Colon (tissue), 2 donors: Measurements from ENCODE around the gene ADCY4.
"Not testable (repeated sequence)": the region's sequence is repeated elsewhere in the genome, so short reads cannot be mapped to it uniquely, and the experiment has no call there.

Source experiments
- FAIRE-seq: peaks from 2 replicates; lab custom pipeline; 2012; peaks lifted over from hg19 to GRCh38; lab: Jason Lieb, UNC
- donor health status: control.
- donor health status: control.

Gene ADCY4

DNA sequence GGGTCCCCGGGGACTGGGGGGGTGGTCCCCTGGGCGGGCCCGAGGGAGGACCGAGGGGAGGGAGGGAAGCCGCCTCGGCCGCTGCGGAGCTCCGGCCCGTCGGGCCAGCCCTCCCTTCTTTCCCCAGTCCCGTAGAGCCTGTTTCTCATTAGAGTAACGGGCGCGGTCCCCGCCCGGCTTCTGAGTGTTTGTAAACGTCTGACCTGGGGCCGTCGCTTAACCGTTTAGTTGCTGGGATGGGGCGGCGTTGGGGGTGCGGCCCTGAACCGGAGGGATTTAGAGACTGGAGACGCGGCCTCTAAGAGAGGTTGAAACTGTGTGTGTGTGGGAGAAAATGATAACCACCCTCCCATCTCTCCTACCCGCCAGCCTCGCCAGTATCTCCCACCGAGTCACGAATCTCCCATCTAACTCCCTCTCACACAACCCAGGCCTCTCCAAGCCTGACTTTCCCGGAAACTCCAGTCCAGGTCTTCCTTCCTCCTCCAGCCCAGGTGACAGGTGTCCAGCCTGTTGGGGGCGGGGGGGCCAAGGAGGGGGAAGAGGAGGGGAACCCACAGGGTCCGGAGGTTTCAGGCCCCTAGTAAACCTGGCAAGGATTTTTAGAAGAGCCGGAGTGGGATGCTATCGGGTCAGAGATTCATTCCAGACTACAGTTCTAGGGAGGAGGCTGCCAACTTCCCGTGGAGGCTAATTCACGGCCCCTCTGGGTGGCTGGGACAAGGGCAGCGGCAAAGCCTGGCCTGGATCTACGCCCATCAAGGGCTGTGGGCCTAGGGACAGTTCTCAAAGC, 32.0 kb upstream of the ADCY4 start:
- no peak for FAIRE-seq

DNA sequence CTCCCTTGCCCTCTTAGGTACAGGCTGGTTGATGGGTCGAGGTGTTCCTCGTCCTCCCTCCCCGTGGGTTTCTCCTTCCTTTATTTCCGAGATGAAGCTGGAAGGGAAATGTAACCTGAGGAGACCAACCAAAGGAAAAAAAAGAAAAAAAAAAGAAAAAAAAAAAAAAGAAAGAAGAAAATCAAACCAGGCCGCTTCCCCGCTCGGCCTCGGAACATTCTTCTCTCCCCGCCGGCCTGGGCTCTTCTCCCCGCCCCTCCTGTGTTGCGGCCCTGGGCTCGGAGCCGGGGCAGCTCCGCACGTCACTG, 31.5 kb upstream of the ADCY4 start:
- FAIRE-seq, result no peak

DNA sequence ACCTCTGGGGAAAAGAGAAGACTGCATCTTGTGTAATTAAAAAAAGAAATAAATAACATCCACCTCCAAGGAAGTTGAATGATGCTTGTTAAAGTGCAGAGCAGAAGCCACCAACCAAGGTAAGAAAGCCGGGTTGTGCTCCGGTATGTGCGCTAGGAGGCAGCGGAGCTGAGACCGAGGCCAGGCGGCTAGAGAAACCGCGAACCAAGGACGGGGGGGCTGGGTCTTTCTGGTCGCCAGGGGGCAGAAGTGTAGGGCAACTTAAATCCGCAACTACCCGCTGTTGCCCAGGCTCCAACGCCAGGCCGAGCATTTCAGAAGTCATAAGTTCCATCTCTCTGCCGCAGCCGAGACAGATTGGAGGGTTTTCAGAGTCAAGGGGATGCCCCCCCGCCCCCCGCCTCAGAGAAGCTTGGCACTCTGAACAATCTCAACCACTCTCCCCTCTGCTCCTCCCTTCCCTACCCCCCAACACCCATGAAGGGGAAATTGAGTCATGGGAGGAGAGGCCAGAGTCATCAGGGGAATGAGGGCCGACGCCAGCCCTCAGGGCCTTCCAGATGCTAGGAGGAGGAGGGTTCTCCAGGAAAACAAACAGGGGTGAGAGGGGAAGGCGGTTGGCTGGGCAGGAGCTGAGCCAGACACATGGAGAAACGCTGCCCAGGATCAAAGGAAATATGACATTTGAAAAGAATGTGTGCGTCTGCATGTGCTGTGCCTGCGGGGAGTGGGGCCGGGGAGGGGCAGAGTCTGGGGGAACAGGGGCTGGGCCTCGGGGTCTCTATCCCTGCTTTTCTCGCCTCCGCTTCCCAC, 30.9 kb upstream of the ADCY4 start:
- no peak for FAIRE-seq

GRCh38 chr14:24364841-24365240, 30.0 kb upstream of the ADCY4 start:
- no peak for FAIRE-seq

GRCh38 chr14:24363401-24363800, 28.5 kb upstream of the ADCY4 start:
- FAIRE-seq, result no peak

DNA sequence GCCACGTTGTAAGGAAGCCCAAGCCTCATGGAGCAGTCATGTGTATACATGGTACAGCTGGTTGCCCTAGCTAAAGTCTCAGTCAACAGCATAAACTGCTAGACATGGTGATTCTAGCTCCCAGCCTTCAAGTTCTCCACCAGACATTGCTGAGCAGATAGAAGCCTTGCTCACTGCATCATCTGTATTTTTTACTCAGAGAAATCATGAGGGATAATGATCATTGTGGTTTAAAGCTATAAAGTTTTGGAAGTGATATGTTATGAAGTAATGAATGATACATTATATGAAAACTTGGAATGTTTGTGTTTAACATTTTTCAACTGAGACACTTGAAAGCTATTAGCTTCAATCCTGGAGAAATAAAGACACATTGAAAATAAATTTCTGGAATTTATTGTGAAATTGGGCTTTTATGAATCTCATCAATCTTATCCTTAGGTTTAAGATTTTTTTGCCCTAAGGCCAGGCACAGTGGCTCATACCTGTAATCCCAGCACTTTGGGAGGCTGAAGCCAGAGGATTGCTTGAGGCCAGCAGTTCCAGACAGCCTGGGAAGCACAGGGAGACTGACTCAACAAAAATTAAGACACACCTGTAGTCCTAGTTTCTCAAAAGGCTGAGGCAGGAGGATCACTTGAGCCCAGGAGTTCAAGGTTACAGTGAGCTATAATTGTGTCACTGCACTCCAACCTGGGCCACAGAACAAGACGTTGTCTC, 27.5 kb upstream of the ADCY4 start:
- no peak for FAIRE-seq

GRCh38 chr14:24361326-24361725, 26.5 kb upstream of the ADCY4 start:
- FAIRE-seq, result no peak

GRCh38 chr14:24360281-24360680, 25.4 kb upstream of the ADCY4 start:
- no peak for FAIRE-seq

GRCh38 chr14:24356208-24356607, 21.3 kb upstream of the ADCY4 start:
- FAIRE-seq, result no peak

DNA sequence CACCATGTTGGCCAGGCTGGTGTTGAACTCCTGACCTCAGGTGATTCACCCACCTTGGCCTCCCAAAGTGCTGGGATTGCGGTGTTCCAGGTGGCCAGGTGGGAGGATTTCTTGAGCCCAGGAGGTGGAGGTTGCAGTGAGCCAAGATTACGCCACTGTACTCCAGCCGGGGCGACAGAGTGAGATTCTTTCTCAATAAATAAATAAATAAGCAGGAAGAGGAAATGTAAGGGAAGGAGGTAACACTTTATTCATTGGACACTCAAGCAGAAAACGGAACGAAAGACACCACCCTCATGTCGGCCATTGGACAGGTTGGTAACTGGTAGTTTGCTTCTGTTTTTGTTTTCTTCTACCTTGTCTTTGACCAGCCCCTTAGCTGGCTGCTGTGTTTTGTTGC, 20.1 kb upstream of the ADCY4 start:
- no peak for FAIRE-seq

DNA sequence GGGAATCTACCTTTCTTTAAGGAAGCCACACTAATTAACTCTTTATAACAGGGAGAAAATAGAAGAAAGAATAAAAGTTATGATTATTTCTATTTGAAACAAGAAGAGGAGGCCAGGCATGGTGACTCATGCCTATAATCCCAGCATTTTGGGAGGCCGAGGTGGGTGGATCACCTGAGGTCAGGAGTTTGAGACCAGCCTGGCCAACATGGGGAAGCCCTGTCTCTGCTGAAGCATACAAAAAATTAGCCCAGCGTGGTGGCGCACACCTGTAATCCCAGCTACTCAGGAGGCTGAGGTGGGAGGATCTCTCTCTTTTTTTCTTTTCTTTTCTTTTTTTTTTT, 19.6 kb upstream of the ADCY4 start:
- FAIRE-seq, result not testable (repeated sequence)

- FAIRE-seq, result no peak
Measured at GRCh38 chr14:24353559-24354481, 18.9 kb upstream of the ADCY4 start.

DNA sequence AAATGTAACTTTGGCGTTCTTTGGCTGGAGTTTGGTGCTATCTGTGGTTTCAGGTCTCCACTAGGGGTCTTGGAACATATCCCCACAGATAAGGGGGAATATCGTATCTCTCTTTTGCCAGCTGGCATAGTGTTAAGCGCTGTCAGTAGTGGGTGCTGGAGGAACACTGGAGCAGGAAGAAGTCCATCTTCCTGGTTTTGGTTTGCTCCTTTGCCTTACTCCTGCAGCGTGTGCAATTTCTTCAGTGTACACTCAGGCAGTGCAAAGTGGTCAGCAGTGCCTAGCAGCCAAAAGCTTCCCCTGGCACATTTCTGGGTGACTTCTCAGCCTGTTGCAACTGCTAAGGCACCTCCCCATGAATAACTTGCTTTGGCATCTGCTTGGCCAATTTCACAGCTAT, 16.6 kb upstream of the ADCY4 start:
- FAIRE-seq, result no peak

GRCh38 chr14:24349742-24350141, 14.9 kb upstream of the ADCY4 start:
- no peak for FAIRE-seq

DNA sequence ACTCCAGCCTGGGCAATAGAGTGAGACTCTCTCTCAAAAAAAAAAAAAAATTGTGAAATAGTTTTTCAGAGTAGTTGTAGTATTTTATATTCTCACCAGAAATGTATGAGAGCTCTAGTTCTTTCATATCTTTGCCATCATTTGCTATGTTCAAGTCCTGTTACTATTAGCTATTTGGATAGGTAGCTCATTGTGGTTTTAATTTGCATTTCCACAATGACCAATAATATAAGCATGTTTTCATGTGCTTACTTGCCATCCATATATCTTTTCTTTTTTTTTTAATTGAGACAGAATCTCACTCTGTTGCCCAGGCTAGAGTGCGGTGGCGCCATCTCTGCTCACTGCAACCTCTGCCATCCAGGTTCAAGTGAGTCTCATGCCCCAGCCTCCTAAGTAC, 13.3 kb upstream of the ADCY4 start:
- no peak for FAIRE-seq

GRCh38 chr14:24347134-24347533, 12.3 kb upstream of the ADCY4 start:
- no peak for FAIRE-seq

DNA sequence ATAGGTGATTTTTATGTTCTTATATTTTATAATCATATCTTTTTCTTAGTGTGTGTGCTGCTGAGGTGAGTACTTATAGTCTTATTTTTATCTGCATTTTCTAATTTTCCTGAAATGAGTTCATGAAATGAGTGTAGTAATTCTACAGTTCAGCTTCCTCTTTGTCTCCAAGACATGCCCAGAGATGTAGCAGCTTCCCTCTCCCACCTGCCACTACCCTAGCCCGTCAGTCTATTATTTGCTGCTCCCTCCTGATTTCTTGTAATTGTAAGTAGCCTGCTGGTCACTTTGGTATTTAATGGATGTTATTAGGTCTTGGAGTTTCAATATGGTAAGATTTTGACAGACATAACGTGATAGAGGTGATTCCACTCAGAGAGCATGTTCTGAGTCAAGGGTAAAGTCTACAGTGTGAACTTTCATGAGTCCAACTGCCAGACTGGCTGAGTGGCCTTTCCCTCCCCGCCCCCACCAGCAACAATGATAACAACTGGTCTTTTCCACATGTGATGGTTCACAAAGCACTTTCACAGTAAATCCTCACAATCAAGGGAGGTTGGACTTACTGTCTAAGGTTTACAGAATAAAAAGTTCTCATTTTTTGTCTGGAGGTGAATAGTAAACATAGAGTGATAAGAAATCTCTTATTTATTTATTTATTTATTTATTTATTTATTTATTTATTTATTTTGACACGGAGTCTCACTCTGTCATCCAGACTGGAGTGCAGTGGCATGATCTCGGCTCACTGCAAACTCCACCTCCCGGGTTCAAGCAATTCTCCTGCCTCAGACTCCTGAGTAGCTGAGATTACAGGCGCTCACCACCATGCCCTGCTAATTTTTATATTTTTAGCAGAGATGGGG, 9.2 kb upstream of the ADCY4 start:
- FAIRE-seq, result no peak

GRCh38 chr14:24342889-24343288, 8.0 kb upstream of the ADCY4 start:
- no peak for FAIRE-seq

DNA sequence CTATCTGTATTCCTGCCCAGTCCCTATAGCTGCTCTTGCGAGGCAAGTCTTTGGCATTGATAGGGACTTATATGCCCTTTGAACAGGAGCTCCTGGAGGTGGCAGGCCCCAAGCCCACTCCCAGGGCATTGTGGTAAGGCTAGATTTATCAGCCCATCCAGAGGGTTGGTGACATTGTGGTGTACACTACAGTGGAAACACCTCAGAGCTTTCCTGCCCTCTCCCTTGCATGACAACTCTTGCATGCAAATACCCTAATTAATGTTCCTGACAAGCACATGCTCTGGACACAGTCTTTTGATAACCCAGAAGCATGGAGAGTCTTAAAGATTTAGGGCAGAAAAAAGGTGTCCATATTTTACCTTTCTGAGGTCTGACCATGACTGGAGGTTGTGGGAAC, 5.7 kb upstream of the ADCY4 start:
- no peak for FAIRE-seq

DNA sequence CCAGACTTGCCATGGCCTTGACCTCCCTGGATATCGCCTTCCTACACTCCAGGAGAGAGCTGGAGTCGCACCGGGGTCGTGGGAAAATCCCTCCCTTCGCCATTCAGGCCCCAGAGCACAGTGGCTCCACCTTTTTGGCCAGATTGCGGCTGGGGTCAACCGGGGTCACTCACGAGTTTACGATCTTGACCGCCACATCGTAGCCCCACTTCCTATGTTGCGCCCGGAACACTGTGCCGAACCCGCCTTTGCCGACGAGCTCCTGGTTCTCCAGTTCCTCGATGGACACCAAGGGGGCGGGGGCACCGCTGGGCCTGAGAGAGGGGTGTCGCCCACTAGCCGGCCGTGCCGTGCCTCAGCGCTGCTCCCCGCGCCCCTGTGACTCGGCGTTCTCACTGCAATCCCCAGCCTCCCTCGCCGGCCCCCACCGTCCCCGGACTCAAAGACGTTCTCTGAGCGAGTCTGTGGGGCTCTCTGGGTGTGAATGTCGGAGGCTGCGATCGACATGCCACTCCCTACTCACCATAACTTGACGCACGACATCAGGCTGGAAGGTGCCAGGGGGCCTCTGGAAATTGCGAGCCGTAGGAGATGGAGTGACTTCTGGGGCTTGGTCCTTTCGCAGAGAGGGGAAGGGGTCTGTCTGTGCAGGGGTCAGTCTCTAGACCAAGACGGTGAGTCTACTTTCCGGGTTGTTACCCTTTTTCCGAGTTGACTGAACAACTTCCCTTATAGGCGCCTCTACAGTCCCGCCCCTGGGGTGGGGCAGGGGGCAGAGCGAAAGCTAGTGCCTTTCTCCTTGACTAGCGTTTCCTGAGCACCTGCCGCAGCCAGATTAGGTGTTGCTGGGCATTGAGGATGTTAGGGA, 4.6 kb upstream of the ADCY4 start, which contains the start of gene RIPK3:
Gene RIPK3, minus strand, starts transcription at position 708 of the 868 bp plus-strand sequence. Its CDS starts 165 bp downstream, at position 543.
- FAIRE-seq, result no peak
